GM12892 (cell line): ENCODE data around the gene SHISA9.

Experiments
- POLR2A ChIP-seq: IDR thresholded peaks from 2 replicates; pipeline ENCODE4 v1.6.1; 2011; ENCODE audit warnings: low read depth, low read length, control low read depth
- POLR2AphosphoS5 ChIP-seq: IDR thresholded peaks from 2 replicates; pipeline ENCODE4 v1.6.1; 2011; ENCODE audit warnings: low read depth, low read length, control low read depth
- TAF1 ChIP-seq: IDR thresholded peaks from 2 replicates; pipeline ENCODE4 v1.6.1; 2011; ENCODE audit warnings: low read depth, mild to moderate bottlenecking, control low read depth, low read length, borderline replicate concordance

- TF ChIP-seq POLR2A (no peak), TAF1 (no peak), POLR2AphosphoS5 (no peak)
These were observed 197.1 kb downstream of the SHISA9 start for GRCh38 chr16:13098536-13098935.
